Neural cell (in vitro differentiated cells): Measurements from ENCODE around the gene RALGPS1.

Experiments used
- CTCF ChIP-seq: fragments of 450-650 bp; IDR thresholded peaks from 2 replicates; pipeline ENCODE4 v1.5.1; 2014; ENCODE audit warnings: antibody characterized with exemption, mild to moderate bottlenecking, moderate library complexity; ENCODE audit not compliant: poor library complexity, severe bottlenecking
- EP300 ChIP-seq: fragments of 450-650 bp; conservative IDR thresholded peaks from 2 replicates; pipeline ENCODE4 v1.6.1; 2014; ENCODE audit warnings: antibody characterized with exemption, mild to moderate bottlenecking, moderate library complexity; ENCODE audit not compliant: poor library complexity, severe bottlenecking
- EZH2 ChIP-seq: fragments of 200-600, 300-800 bp; shearing (Covaris generic), sonication (generic); IDR thresholded peaks from 2 replicates; pipeline ENCODE4 v1.6.1; 2014; ENCODE audit warnings: antibody characterized with exemption, low read length, borderline replicate concordance, mild to moderate bottlenecking; ENCODE audit not compliant: insufficient read depth, poor library complexity, severe bottlenecking
- MXI1 ChIP-seq: fragments of 450-650 bp; conservative IDR thresholded peaks from 2 replicates; pipeline ENCODE4 v1.6.1; 2014; ENCODE audit warnings: antibody characterized with exemption, mild to moderate bottlenecking; ENCODE audit not compliant: poor library complexity, severe bottlenecking
- POLR2AphosphoS5 ChIP-seq: IDR thresholded peaks from 2 replicates; pipeline ENCODE4 v1.6.1; 2012
- RAD21 ChIP-seq: fragments of 450-650 bp; conservative IDR thresholded peaks from 2 replicates; pipeline ENCODE4 v1.6.1; 2014; ENCODE audit warnings: antibody characterized with exemption, mild to moderate bottlenecking, moderate library complexity
- TAF1 ChIP-seq: IDR thresholded peaks from 2 replicates; pipeline ENCODE4 v1.6.1; 2012; ENCODE audit warnings: low read depth

GRCh38 chr9:127020036-127020801 is 105.6 kb downstream of the RALGPS1 start:
- TF ChIP-seq CTCF, result no peak
- no peak for TF ChIP-seq POLR2AphosphoS5
- no peak for TF ChIP-seq MXI1
- TF ChIP-seq EZH2, result no peak
- TF ChIP-seq EP300, result no peak
- TF ChIP-seq TAF1, result no peak
- no peak for TF ChIP-seq RAD21
